WTC11 (cell line): ENCODE results near the gene EFCAB13. TPM values are rescaled to one million over a fixed set of nuclear protein-coding genes. Genes with fewer than 3 reads are reported as not detected.

Experiments
- ATAC-seq: fragments of 200-7000 bp; cut with Tn5 transposase; 2 replicates; pipeline ENCODE4 v1.10.0; 2021; ENCODE audit warnings: mild to moderate bottlenecking, moderate library complexity
- CTCF ChIA-PET: fragments of 300-600 bp; sonication (Branson Sonifier 250); formaldehyde crosslinking; loops from one replicate; lab custom pipeline; 2021; ENCODE audit warnings: antibody characterized with exemption; lab: Charles Lee
- POLR2A ChIA-PET: fragments of 350-600 bp; sonication (Branson Sonifier 250); formaldehyde crosslinking; loops from one replicate; lab custom pipeline; 2021; ENCODE audit warnings: antibody characterized with exemption; lab: Charles Lee
- DNase-seq: peaks from one replicate; pipeline ENCODE4 v3.0.0; 2021; ENCODE audit warnings: low spot score
- H3K27ac Mint-ChIP-seq: 2 replicates; pipeline ENCODE4 v1.8.0; 2021; ENCODE audit warnings: mixed read lengths
- H3K27me3 Mint-ChIP-seq: 2 replicates; pipeline ENCODE4 v1.8.0; 2021; ENCODE audit warnings: low read depth, mild to moderate bottlenecking, moderate library complexity, mixed read lengths
- H3K36me3 Mint-ChIP-seq: 2 replicates; pipeline ENCODE4 v1.8.0; 2021; ENCODE audit warnings: mixed read lengths
- H3K4me1 Mint-ChIP-seq: 2 replicates; pipeline ENCODE4 v1.8.0; 2022; ENCODE audit warnings: mixed read lengths
- H3K4me3 Mint-ChIP-seq: 2 replicates; pipeline ENCODE4 v1.8.0; 2021; ENCODE audit warnings: mild to moderate bottlenecking, moderate library complexity, mixed read lengths
- H3K9me3 Mint-ChIP-seq: 2 replicates; pipeline ENCODE4 v1.8.0; 2021; ENCODE audit warnings: mixed read lengths
- ARID4B ChIP-seq: sonication (generic); formaldehyde crosslinking; IDR thresholded peaks from 2 replicates; pipeline ENCODE4 v1.8.0; 2023; ENCODE audit warnings: missing genetic modification reagents, mild to moderate bottlenecking, borderline replicate concordance
- E2F5 ChIP-seq: sonication (generic); formaldehyde crosslinking; IDR thresholded peaks from 2 replicates; pipeline ENCODE4 v1.8.1; 2022; ENCODE audit warnings: mild to moderate bottlenecking, moderate library complexity, missing genetic modification reagents
- ESRRA ChIP-seq: sonication (generic); formaldehyde crosslinking; IDR thresholded peaks from 2 replicates; pipeline ENCODE4 v1.8.1; 2022; ENCODE audit warnings: mild to moderate bottlenecking, missing genetic modification reagents, borderline replicate concordance
- GRHL2 ChIP-seq: fragments of 250-450 bp; sonication (Bioruptor Pico); IDR thresholded peaks from 2 replicates; pipeline ENCODE4 v1.8.0; 2022; ENCODE audit warnings: mild to moderate bottlenecking, moderate library complexity; ENCODE audit not compliant: insufficient replicate concordance, severe bottlenecking
- HMGXB4 ChIP-seq: sonication (generic); formaldehyde crosslinking; IDR thresholded peaks from 2 replicates; pipeline ENCODE4 v1.8.1; 2023; ENCODE audit warnings: mild to moderate bottlenecking, moderate library complexity, missing genetic modification reagents
- SMAD4 ChIP-seq: sonication (generic); formaldehyde crosslinking; IDR thresholded peaks from 2 replicates; pipeline ENCODE4 v1.8.0; 2022; ENCODE audit warnings: mild to moderate bottlenecking, missing genetic modification reagents
- SP1 ChIP-seq: sonication (generic); formaldehyde crosslinking; conservative IDR thresholded peaks from 2 replicates; pipeline ENCODE4 v1.8.1; 2022; ENCODE audit warnings: missing genetic modification reagents
- TEAD4 ChIP-seq: sonication (generic); formaldehyde crosslinking; IDR thresholded peaks from 2 replicates; pipeline ENCODE4 v1.8.0; 2022; ENCODE audit warnings: mild to moderate bottlenecking, missing genetic modification reagents
- ZNF138 ChIP-seq: sonication (generic); formaldehyde crosslinking; conservative IDR thresholded peaks from 2 replicates; pipeline ENCODE4 v1.8.1; 2022; ENCODE audit warnings: mild to moderate bottlenecking, moderate library complexity, missing genetic modification reagents
- ZNF232 ChIP-seq: sonication (generic); formaldehyde crosslinking; IDR thresholded peaks from 2 replicates; pipeline ENCODE4 v1.8.0; 2022; ENCODE audit warnings: mild to moderate bottlenecking, missing genetic modification reagents
- ZNF263 ChIP-seq: sonication (generic); formaldehyde crosslinking; IDR thresholded peaks from 2 replicates; pipeline ENCODE4 v1.8.1; 2022; ENCODE audit warnings: low read depth, mild to moderate bottlenecking, moderate library complexity, missing genetic modification reagents
- ZNF671 ChIP-seq: fragments of 250-450 bp; sonication (Bioruptor Pico); IDR thresholded peaks from 2 replicates; pipeline ENCODE4 v1.8.0; 2021; ENCODE audit warnings: mild to moderate bottlenecking
- total RNA-seq: library from RNA; stranded (reverse); gene quantifications from 3 replicates; pipeline ENCODE4 v1.2.3, GENCODE V29; 2021
- TF ChIP-seq, protein P1 (sequence below): fragments of 250-450 bp; sonication (Bioruptor Pico); IDR thresholded peaks from 2 replicates; pipeline ENCODE4 v1.9.0; 2021; ENCODE audit warnings: mild to moderate bottlenecking
- TF ChIP-seq, protein P2 (sequence below): sonication (generic); formaldehyde crosslinking; IDR thresholded peaks from 2 replicates; pipeline ENCODE4 v1.8.1; 2022; ENCODE audit warnings: missing genetic modification reagents, borderline replicate concordance
- TF ChIP-seq, protein P3 (sequence below): sonication (generic); formaldehyde crosslinking; IDR thresholded peaks from 2 replicates; pipeline ENCODE4 v1.8.0; 2022; ENCODE audit warnings: mild to moderate bottlenecking, missing genetic modification reagents

EFCAB13 gene
- total RNA-seq, 1 experiment from 2014 or later: 3.5 TPM

GRCh38 chr17:47358652-47359051 lies 34.9 kb downstream of the EFCAB13 start:
- TF ChIP-seq, protein P1, sequence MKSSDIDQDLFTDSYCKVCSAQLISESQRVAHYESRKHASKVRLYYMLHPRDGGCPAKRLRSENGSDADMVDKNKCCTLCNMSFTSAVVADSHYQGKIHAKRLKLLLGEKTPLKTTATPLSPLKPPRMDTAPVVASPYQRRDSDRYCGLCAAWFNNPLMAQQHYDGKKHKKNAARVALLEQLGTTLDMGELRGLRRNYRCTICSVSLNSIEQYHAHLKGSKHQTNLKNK: no peak
- TF ChIP-seq, protein P2, sequence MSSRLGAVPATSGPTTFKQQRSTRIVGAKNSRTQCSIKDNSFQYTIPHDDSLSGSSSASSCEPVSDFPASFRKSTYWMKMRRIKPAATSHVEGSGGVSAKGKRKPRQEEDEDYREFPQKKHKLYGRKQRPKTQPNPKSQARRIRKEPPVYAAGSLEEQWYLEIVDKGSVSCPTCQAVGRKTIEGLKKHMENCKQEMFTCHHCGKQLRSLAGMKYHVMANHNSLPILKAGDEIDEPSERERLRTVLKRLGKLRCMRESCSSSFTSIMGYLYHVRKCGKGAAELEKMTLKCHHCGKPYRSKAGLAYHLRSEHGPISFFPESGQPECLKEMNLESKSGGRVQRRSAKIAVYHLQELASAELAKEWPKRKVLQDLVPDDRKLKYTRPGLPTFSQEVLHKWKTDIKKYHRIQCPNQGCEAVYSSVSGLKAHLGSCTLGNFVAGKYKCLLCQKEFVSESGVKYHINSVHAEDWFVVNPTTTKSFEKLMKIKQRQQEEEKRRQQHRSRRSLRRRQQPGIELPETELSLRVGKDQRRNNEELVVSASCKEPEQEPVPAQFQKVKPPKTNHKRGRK (CRISPR knock-in tag): no peak
- TF ChIP-seq TEAD4 (CRISPR knock-in tag) (no peak), ZNF138 (CRISPR knock-in tag) (no peak), SP1 (CRISPR knock-in tag) (no peak), ZNF232 (CRISPR knock-in tag) (no peak), ESRRA (CRISPR knock-in tag) (no peak), GRHL2 (CRISPR knock-in tag) (no peak), HMGXB4 (CRISPR knock-in tag) (no peak), ZNF263 (CRISPR knock-in tag) (no peak), ARID4B (CRISPR knock-in tag) (no peak), ZNF671 (CRISPR knock-in tag) (no peak)
- TF ChIP-seq, protein P3, sequence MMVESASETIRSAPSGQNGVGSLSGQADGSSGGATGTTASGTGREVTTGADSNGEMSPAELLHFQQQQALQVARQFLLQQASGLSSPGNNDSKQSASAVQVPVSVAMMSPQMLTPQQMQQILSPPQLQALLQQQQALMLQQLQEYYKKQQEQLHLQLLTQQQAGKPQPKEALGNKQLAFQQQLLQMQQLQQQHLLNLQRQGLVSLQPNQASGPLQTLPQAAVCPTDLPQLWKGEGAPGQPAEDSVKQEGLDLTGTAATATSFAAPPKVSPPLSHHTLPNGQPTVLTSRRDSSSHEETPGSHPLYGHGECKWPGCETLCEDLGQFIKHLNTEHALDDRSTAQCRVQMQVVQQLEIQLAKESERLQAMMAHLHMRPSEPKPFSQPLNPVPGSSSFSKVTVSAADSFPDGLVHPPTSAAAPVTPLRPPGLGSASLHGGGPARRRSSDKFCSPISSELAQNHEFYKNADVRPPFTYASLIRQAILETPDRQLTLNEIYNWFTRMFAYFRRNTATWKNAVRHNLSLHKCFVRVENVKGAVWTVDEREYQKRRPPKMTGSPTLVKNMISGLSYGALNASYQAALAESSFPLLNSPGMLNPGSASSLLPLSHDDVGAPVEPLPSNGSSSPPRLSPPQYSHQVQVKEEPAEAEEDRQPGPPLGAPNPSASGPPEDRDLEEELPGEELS (CRISPR knock-in tag): no peak
- peaks cover 28% of the 10 kb centered on the region for H3K9me3 Mint-ChIP-seq
- no peak overlapping the region for H3K4me3 Mint-ChIP-seq
- peaks cover 8% of the 10 kb centered on the region; the same call in 1 of the 2 replicates for H3K27me3 Mint-ChIP-seq
- H3K4me1 Mint-ChIP-seq: 0 out of 2 replicates have a peak, but pooled peaks cover 2% of the 10 kb centered on the region
- ATAC-seq: no peak
- no peak overlapping the region for H3K27ac Mint-ChIP-seq
- peaks cover 19% of the 10 kb centered on the region for H3K36me3 Mint-ChIP-seq
- ChIA-PET POLR2A (no interaction called here), CTCF (no interaction called here)
- no peak for DNase-seq

DNA sequence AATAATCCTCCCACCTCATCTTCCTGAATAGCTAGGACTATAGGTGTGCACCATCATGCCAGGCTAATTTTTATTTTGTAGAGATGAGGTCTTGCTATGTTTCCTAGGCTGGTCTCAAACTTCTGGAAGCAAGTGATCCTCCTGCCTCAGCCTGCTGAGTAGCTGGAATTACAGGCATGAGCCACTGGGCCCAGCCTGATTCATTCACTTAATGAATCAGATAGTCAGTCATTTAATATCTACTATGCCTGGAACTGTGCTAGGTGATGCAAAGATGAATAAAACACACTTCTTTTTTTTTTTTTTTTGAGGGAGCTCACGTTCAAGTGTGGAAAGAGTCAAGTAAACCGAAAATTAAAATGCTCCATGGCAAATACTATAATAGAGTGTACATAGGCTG lies 39.4 kb downstream of the EFCAB13 start:
- ATAC-seq (no peak), DNase-seq (no peak)
- Mint-ChIP-seq H3K4me1 (no peaks in the 10 kb centered on the region), H3K27ac (no peak overlapping the region), H3K27me3 (peaks cover 8% of the 10 kb centered on the region), H3K4me3 (no peak overlapping the region), H3K9me3 (peaks cover 37% of the 10 kb centered on the region), H3K36me3 (peaks cover 19% of the 10 kb centered on the region)
- CTCF ChIA-PET: interaction anchor here (2.0 kb wide), 1 partner anchor 421 kb away, joined by 4 read pairs; no protein-coding TSS in a partner anchor
- POLR2A ChIA-PET: no interaction called here
- TF ChIP-seq E2F5 (no peak), SMAD4 (no peak)
